IPS-15b (cell line): ENCODE measurements around the gene MLC1.

ENCODE experiments used
- H3K27me3 ChIP-seq: one replicate; pipeline ENCODE4 v1.6.1; 2013; ENCODE audit warnings: low read length; ENCODE audit not compliant: control insufficient read depth, insufficient read depth
- H3K36me3 ChIP-seq: one replicate; pipeline ENCODE4 v1.6.1; 2013; ENCODE audit warnings: low read length; ENCODE audit not compliant: control insufficient read depth, insufficient read depth
- H3K4me1 ChIP-seq: one replicate; pipeline ENCODE4 v1.6.1; 2013; ENCODE audit warnings: mild to moderate bottlenecking, low read length; ENCODE audit not compliant: control insufficient read depth, insufficient read depth
- H3K4me3 ChIP-seq: one replicate; pipeline ENCODE4 v1.5.1; 2013; ENCODE audit warnings: low read depth, low read length
- H3K9ac ChIP-seq: one replicate; pipeline ENCODE4 v1.6.1; 2013; ENCODE audit warnings: low read depth, mild to moderate bottlenecking, low read length
- H3K9me3 ChIP-seq: one replicate; pipeline ENCODE4 v1.6.1; 2013; ENCODE audit warnings: mild to moderate bottlenecking, low read length; ENCODE audit not compliant: control insufficient read depth, insufficient read depth

Gene MLC1

GRCh38 chr22:50020606-50021005 is 64.6 kb downstream of the MLC1 start:
- Histone ChIP-seq H3K36me3 (no peaks in the 10 kb centered on the region), H3K9ac (no peak overlapping the region), H3K9me3 (no peaks in the 10 kb centered on the region), H3K27me3 (peaks cover 16% of the 10 kb centered on the region), H3K4me3 (no peak overlapping the region), H3K4me1 (no peaks in the 10 kb centered on the region)

- Histone ChIP-seq H3K4me3 (no peak overlapping the region), H3K27me3 (peaks cover 23% of the 10 kb centered on the region), H3K36me3 (no peaks in the 10 kb centered on the region), H3K9ac (no peak overlapping the region), H3K9me3 (no peaks in the 10 kb centered on the region), H3K4me1 (no peaks in the 10 kb centered on the region)
Observed at GRCh38 chr22:50019316-50019715, 65.9 kb downstream of the MLC1 start.

- Histone ChIP-seq H3K4me1 (no peaks in the 10 kb centered on the region), H3K27me3 (peaks cover 29% of the 10 kb centered on the region), H3K9ac (no peak overlapping the region), H3K36me3 (no peaks in the 10 kb centered on the region), H3K9me3 (no peaks in the 10 kb centered on the region), H3K4me3 (no peak overlapping the region)
Observed at GRCh38 chr22:50018608-50019285, 66.5 kb downstream of the MLC1 start.

DNA sequence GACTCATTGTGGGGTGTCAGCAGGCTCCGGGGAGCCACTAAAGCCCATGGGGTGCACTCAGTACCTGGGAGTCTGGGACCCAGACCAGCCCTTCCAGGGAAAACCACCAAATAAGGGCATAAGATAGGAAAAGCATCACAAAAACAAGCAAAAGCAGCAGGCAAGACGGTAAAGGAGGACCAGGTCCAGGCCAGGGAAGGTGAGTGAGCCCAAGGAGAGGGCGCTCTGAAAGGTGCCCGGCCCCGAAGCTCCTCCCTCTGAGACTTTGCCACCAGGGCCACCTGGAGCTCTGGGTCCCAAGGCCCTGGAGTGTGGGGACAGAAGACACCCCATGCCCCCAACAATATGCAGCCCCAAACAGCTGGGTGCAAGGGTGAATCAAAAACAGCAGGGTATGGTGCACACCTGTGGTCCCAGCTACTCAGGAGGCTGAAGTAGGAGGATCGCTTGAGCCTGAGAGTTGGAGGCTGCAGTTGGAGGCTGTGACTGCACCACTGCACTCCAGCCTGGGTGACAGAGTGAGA is 67.5 kb downstream of the MLC1 start:
- Histone ChIP-seq H3K36me3 (no peaks in the 10 kb centered on the region), H3K4me1 (no peaks in the 10 kb centered on the region), H3K4me3 (no peak overlapping the region), H3K27me3 (peaks cover 35% of the 10 kb centered on the region), H3K9me3 (no peaks in the 10 kb centered on the region), H3K9ac (no peak overlapping the region)

DNA sequence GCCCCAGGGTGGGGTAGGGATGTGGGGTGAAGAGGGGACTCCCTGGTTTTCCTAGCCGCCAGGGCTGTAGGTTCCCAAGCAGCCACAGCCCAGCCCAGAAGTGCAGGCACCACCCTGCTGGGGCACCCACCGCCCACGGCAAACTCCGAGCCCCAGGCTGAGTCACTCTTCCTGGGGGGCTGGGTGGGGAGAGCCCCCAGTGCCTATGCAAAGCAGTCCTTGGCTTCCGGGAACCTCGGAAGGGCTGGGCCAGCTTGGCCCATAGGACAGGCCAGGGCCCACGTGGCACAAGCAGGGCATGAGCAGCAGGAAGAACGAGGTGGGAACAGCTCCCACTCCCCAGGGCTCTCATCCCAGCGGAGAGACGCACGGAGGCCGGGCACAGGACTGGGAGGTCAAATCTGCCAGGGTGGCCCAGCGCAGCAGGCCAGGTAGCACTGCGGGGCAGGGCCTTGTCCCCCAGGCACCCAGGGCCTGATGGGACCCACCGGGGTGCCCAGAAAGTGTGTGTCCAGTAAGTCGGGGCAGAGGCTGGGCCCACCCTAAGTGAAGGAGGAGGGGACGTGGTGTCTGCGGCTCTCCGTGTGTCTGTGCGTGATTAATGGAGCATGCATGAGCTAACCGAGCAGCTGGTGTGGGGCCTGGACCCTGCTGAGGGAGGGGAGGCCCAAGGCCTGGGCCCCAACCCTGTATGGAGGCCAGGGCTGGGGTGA is 68.1 kb downstream of the MLC1 start:
- Histone ChIP-seq H3K4me1 (no peaks in the 10 kb centered on the region), H3K9me3 (no peaks in the 10 kb centered on the region), H3K36me3 (no peaks in the 10 kb centered on the region), H3K27me3 (peaks cover 39% of the 10 kb centered on the region), H3K4me3 (no peak overlapping the region), H3K9ac (no peak overlapping the region)

- Histone ChIP-seq H3K4me1 (no peaks in the 10 kb centered on the region), H3K9me3 (no peaks in the 10 kb centered on the region), H3K4me3 (no peak overlapping the region), H3K36me3 (no peaks in the 10 kb centered on the region), H3K9ac (no peak overlapping the region), H3K27me3 (peaks cover 44% of the 10 kb centered on the region)
Observed at GRCh38 chr22:50016308-50016987, 68.8 kb downstream of the MLC1 start.

DNA sequence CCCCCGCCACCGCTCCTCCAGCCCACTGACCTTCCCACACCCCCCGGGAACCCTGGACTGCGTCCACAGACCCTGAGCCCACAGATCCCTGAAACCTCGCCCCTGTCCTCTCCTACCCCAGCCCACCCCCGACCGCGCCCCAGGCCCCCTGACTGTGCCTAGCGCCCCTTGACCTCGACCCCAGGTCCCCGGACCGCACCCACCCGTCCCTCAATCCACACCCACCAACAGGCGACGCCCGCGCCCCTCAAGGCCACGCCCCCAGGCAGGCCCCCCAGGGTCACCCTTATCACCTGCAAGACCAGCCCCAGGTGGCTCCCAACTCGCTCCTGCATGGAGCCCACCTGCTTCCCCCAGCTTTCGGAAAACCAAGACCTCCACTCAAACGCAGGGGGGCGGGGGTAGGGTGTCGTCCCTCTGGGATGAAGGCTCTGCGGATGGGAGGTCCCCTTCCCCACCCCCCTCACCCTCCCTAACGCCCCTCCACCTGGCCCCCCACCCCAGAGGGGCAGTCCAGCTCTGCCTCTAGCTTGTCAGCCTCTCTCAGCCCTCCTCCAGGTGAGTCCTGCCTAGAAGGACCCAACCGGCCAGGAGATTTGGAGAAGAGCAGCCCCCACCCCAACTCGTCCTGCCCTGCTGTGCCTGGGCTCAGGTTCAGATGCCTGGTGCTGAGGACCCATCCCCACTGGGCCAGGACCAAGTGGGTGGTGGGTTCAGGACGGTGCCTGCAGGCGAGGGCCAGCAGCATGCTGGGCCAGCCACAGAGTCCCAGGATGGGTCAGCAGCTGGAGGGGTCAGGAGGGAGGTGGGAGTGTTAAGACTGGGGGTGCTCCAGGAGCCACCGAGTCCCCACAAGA is 69.5 kb downstream of the MLC1 start:
- Histone ChIP-seq H3K4me3 (no peak overlapping the region), H3K9ac (no peak overlapping the region), H3K9me3 (no peaks in the 10 kb centered on the region), H3K27me3 (peaks cover 48% of the 10 kb centered on the region), H3K4me1 (no peaks in the 10 kb centered on the region), H3K36me3 (no peaks in the 10 kb centered on the region)

GRCh38 chr22:50014655-50015401 is 70.4 kb downstream of the MLC1 start:
- Histone ChIP-seq H3K27me3 (peaks cover 48% of the 10 kb centered on the region), H3K9ac (no peak overlapping the region), H3K9me3 (no peaks in the 10 kb centered on the region), H3K4me3 (peak overlapping the region; percentile 40), H3K4me1 (no peaks in the 10 kb centered on the region), H3K36me3 (no peaks in the 10 kb centered on the region)

DNA sequence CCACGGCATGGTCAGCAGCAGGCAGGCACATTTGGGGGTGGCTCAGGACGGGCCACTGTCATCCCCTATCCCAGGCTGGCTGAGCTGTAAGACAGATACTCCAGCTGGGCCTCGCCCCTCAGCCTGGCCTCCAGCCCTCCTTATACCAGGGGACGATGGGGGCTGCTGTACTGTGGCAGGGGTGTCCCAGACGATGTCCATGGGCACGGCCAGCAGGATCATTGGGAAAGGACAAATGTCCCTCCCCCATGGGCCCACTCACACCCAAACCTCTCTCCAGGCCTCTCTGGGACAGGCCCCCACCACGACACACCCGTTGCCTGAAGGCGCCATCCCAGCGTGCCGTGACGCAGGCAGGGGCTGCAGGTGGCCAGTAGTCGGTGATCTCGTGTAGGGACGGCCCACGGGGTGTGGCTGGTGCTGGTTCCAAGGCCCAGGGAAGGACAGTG is 71.1 kb downstream of the MLC1 start:
- no peaks in the 10 kb centered on the region for H3K4me1 ChIP-seq
- H3K27me3 ChIP-seq, result peaks cover 44% of the 10 kb centered on the region
- H3K4me3 ChIP-seq, result no peak overlapping the region
- no peaks in the 10 kb centered on the region for H3K36me3 ChIP-seq
- no peaks in the 10 kb centered on the region for H3K9me3 ChIP-seq
- no peak overlapping the region for H3K9ac ChIP-seq

- no peaks in the 10 kb centered on the region for H3K36me3 ChIP-seq
- no peaks in the 10 kb centered on the region for H3K4me1 ChIP-seq
- peak within 1 kb of the TSS; percentile 8 for H3K4me3 ChIP-seq
- H3K9me3 ChIP-seq, result no peaks in the 10 kb centered on the region
- no peak within 1 kb of the TSS for H3K9ac ChIP-seq
- peaks cover 38% of the 10 kb centered on the region for H3K27me3 ChIP-seq
Observed at GRCh38 chr22:50012211-50013181, 72.7 kb downstream of the MLC1 start, which contains the start of gene IL17REL. Gene IL17REL, minus strand, starts transcription at chr22:50012765. Its CDS starts 119 bp downstream, at chr22:50012646.
